Upper lobe of left lung (tissue), 4 donors: ENCODE results near the gene OSBPL10.

Source experiments
- EP300 ChIP-seq, 4 donors: sonication (generic); formaldehyde crosslinking; IDR thresholded peaks; one replicate each; pipeline ENCODE4 v1.5.1; 2017; ENCODE audit warnings: antibody characterized with exemption in 4 of 4, control low read depth in 2 of 4
- POLR2A ChIP-seq, 4 donors: fragments of 450-650 bp; IDR thresholded peaks; one replicate each; pipeline ENCODE4 v1.5.1; 2016 to 2017; ENCODE audit warnings: antibody characterized with exemption in 4 of 4, mild to moderate bottlenecking in 2 of 4
- POLR2AphosphoS5 ChIP-seq, 2 donors: sonication (generic); formaldehyde crosslinking; IDR thresholded peaks; one replicate each; pipeline ENCODE4 v1.5.1; 2017; ENCODE audit warnings: antibody characterized with exemption in 2 of 2
- TF ChIP-seq, protein P1 (sequence below), 6 experiments: fragments of 450-650 bp in 4 of 6; fragments of 200-600 bp in 2 of 6; sonication (generic) in 2 of 6; IDR thresholded peaks; one replicate each; pipeline ENCODE4 v1.5.1; 2016 to 2019; ENCODE audit warnings: antibody characterized with exemption in 6 of 6

DNA sequence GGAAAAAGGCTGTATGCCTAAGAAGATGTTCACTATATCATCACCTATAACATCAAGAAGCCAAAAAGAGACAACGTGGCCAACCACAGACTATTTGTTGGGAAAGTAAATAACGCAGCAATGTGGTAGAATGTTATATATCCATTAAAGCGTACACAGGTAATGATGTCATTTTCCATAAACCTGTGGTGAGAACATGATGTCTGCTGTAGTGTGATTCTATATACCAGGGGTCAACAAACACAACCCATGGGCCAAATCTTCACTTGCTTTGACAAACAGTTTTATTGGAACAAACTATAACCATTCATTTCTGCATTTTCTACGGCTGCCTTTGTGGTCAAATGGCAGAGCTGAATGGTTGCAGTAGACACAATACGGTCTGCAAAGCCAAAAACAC lies 287.7 kb downstream of the OSBPL10 start:
- TF ChIP-seq POLR2AphosphoS5 (IDR thresholded peaks at IDR 0.05) (no peak), EP300 (IDR thresholded peaks at IDR 0.05) (no peak), POLR2A (IDR thresholded peaks at IDR 0.05) (no peak)
- TF ChIP-seq, protein P1, sequence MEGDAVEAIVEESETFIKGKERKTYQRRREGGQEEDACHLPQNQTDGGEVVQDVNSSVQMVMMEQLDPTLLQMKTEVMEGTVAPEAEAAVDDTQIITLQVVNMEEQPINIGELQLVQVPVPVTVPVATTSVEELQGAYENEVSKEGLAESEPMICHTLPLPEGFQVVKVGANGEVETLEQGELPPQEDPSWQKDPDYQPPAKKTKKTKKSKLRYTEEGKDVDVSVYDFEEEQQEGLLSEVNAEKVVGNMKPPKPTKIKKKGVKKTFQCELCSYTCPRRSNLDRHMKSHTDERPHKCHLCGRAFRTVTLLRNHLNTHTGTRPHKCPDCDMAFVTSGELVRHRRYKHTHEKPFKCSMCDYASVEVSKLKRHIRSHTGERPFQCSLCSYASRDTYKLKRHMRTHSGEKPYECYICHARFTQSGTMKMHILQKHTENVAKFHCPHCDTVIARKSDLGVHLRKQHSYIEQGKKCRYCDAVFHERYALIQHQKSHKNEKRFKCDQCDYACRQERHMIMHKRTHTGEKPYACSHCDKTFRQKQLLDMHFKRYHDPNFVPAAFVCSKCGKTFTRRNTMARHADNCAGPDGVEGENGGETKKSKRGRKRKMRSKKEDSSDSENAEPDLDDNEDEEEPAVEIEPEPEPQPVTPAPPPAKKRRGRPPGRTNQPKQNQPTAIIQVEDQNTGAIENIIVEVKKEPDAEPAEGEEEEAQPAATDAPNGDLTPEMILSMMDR (IDR thresholded peaks at IDR 0.05), result no peak
